GM19239 (cell line): ENCODE data around the gene RHOU.
"Not testable (repeated sequence)": the region's sequence is repeated elsewhere in the genome, so short reads cannot be mapped to it uniquely, and the experiment has no call there.

Experiments
- DNase-seq: peaks from one replicate; pipeline ENCODE4 v3.0.0; 2011; ENCODE audit warnings: low spot score; ENCODE audit not compliant: insufficient read length
- FAIRE-seq: peaks from 2 replicates; lab custom pipeline; 2011; peaks lifted over from hg19 to GRCh38; lab: Jason Lieb, UNC

Gene RHOU

DNA sequence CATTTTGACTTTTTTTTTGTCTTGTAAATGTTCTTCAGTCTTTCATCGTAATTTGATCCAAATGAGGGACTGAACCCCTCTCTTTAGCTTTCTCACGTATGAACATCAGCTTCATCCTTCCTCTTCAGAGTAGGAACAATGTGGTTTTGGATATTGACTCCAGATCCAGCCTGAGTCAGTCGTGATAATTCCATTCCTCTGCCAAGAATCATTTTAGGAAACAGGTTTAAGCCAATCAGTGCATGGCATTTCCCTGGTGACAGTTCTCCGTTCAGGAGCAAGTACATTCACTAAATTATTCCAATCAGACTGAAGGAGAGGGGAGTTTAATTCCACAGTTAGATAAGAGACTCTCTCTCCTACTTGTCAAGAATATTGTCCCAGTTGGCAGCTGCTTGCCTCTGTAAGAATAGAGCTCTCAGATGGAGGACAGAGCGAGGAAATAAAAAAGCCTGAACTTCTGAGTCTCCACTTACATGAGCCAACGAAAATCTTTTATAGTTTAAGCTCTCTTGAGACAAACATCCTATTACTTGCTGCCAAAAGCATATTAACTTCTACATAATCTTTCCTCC lies 18.6 kb downstream of the RHOU start:
- DNase-seq: no peak
- FAIRE-seq: no peak

DNA sequence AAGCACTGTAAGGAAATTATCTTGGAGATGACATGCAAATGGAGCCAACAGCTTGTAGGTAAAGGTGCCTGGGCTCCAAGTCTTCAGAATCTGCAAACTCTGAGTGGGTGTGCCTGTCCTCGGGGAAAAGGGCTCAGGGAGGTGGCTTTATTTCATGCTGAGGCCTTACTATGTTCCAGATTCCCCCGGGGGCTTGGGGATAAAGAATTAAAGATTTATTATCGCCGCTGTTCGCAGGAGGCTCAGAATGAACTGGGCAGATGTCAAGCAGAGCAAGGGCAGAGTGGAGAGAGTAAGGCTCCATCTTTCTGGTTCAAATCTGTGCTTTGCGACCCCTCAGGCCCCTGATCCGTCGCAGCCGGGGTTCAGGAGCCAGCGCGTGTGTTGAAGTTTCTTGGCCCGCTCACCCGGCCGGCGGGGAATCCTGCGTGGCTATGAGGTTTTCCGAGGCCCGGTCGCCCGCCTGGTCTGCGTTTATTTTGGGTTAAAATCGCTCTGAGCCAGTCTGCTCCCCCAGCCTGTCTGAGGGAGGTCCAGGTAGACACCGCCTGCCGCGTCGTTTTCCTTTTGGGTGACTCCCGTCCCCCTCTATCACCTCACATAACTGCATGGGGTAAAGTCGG lies 19.5 kb downstream of the RHOU start:
- no peak for FAIRE-seq
- DNase-seq: no peak

DNA sequence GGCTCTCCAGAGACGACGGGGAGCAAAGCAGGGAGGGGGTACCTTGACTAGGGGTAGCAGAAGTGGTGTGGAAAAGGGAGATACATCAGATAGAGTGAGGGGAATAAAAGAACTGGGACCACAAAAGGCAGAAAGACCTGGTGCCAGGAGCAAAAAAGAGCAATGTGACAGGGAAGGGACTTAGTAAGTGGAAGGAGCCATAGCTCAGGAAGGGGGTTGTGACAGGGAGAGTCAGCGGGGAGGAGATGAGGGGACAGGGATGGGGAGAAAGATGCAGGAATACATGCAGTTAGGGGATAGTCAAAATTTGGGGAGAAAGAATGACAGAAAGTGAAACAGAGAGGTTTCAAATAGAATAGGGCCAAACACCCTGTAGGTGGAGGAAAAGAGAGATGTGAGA lies 20.5 kb downstream of the RHOU start:
- DNase-seq (no peak), FAIRE-seq (peak; percentile 31)

DNA sequence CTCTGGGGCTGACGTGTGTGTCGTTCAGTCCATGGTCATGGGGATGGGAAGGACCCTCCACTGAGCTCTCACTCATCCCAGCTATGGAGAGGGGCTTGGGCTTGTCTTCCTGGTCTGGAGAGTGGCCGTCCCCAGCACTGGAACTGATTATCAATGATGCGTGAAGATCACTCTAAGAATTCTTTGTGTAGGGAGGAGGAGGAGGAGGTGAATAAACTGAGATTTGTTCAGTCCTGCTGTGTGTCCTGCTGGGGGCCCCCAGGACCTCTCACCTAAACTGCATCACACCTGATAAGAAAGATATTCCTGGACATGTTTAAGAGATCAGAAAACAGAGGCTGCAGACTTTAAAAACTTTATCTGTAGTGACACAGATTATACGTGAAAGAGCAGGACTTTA lies 21.2 kb downstream of the RHOU start:
- FAIRE-seq: no peak
- DNase-seq: no peak

- FAIRE-seq: peak; percentile 35
- no peak for DNase-seq
Observed at GRCh38 chr1:228758447-228758846, 23.2 kb downstream of the RHOU start.

DNA sequence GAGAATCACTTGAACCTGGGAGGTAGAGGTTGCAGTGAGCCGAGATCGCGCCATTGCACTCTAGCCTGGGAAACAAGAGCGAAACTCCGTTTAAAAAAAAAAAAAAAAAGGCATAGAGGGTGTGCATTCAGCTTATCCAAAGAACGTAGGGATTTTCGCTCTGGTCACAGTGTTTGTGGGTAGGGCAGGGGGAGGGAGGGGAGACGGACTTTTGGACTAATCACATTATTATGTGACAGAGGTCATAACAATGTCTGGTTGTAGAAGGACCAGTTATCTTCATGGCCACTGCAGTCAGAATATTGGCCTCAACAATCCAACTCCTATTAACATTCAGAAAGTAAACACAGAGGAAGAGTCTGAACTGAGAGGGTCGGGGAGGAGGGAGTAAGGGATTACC lies 25.7 kb downstream of the RHOU start:
- no peak for DNase-seq
- FAIRE-seq: no peak

DNA sequence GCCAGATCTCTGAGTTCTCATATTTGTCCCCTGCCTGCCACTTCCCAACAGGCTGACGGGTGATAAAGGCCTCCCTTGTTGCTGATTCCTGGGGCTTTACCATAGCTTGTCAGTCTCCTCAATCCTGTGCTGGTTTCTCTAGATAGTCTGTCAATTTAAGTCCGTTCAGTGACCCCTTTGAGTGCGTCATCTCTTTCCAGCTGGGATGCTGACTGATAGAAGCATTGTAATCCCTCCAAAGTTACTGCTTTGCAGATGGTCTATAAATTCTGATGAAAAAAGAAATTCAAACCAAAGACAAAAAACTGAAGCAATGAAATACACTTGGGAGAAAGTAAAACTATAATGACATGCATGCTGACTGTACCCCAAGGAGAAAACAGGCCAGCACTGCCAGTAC lies 28.3 kb downstream of the RHOU start:
- FAIRE-seq: no peak
- no peak for DNase-seq

DNA sequence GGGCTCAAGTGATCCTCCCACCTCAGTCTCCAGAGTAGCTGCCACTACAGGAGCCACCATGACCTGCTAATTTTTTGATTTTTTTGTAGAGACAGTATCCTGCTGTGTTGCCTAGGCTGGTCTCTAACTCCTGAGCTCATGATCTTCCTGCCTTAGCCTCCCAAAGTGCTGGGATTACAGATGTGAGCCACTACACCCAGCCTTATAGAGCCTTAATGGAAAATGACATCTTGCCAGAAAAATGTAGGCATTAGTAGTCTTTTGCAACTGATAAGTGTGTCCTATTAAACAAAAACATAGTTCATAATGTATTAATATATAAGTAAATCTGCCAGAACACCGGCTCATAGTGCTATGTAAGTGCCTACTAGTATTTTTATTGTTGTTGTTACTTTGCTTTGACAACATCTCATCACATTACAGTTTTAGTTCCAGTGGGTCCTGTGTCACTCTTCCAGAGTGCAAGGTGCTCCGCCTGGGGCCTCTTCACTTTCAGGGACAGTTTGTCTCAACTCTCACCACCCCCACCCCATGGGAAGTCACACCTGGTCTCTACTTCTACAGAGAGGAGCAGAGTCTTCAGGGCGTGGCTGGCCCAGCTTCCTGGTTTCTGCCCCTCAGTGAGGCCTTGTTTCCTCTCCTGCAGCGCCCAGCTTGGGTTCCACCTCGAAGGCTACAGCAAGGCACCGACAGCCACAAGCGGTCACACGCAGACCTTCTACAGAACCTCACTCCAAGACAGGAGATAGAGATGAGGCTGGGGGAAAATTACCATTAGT lies 30.1 kb downstream of the RHOU start:
- FAIRE-seq (no peak), DNase-seq (peak; percentile 28)

DNA sequence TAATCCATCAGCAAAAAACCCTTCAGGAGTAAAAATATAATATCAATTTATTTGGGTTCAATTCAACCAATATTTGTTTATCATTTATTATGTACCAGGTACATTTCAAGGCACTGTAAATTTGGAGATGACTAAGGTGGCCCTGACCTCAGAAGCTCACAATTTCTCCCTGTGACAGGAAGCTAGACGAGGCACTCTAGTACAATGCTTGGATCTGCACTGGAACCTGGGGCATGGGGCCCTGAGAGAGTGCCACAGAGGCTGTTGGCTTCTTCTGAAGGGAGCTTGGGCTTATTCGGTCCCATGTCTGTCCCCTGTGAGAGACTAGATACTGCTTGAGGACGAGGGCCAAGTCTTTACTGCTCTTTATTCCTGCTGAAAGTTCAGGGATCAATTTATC lies 31.5 kb downstream of the RHOU start:
- FAIRE-seq: no peak
- no peak for DNase-seq

DNA sequence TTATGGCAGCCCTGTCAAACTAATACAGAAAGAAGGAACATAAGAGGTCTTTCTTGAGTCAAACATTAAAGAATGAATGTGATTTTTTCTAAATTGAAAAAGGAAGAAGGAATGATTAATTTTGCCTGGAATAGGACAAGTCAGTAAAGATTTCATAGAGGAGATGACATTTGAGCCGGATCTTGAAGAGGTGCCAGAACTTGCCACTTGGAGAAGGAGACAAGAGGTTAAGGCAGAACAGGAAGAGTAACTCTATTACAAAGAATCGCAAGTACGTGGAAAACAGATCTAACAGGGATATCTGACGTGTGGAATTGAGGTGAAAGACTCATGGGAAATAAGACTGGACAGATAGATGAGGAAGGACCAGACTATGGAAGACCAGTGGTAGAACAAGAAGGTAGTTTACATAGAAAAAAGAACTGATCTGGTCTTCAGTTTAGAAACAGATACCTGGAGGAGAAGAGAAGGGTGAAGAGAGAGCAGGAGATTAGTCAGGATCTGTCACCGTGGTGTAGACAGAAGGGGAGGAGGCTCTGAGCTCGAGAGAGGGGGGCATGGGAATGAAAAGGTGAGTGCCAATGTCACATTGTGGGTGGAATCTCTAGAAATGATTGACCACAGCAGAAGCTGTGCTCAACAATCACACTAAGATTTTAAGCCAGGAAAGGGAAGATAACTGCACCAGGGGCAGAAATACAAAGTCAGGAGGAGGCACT lies 32.5 kb downstream of the RHOU start:
- FAIRE-seq (peak; percentile 21), DNase-seq (no peak)

DNA sequence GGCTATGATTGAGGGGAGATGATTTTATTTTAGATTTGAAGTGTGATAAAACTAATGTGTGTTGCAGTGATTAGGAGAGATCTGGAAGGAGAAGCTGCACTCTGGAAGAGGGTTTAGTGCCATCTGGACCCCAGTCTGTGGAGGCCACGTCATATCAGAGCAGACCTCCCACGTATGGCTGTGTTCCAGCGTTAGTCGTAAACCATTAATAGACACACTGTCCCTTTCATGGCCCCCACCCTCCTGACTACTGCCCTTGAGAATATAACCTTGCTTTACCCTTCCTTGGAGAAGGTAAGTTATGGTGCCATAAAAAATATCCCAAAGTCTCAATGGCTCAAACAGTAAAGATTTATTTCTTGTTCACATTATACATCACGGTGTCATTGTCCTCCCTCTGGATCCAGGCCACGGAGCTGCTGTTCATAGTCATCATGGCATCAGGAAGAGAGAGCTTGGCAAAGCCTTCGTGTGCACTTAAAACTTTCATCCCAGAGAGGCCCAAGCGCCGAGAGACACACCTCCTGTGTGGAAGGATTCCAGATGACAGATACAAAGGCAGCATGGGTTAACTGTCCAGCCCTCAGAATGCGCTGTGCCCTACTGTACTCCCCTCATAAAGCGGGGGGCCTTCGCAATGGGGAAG lies 33.2 kb downstream of the RHOU start:
- peak; percentile 18 for FAIRE-seq
- no peak for DNase-seq

DNA sequence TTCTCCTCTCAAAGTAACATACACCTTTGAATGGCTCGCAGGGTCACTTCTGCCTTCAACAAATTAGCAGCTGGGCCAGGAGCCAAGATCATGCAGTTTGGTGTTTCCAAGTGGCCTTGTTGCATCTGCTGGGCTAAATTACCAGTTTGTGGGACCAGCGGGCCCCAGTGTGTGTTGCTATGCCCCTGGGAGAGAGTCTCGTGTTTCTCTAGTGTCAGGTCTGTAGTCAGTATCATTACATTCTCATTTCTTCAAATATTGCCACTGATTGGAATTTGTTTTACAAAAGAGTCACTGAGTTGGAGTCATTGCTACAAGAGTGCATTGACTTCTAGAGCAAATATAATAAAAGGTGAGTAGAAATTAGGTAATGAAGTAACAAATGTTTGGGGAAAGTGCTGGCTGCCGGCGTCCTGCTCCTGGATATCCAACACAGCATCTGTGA lies 35.5 kb downstream of the RHOU start:
- FAIRE-seq (no peak), DNase-seq (no peak)

DNA sequence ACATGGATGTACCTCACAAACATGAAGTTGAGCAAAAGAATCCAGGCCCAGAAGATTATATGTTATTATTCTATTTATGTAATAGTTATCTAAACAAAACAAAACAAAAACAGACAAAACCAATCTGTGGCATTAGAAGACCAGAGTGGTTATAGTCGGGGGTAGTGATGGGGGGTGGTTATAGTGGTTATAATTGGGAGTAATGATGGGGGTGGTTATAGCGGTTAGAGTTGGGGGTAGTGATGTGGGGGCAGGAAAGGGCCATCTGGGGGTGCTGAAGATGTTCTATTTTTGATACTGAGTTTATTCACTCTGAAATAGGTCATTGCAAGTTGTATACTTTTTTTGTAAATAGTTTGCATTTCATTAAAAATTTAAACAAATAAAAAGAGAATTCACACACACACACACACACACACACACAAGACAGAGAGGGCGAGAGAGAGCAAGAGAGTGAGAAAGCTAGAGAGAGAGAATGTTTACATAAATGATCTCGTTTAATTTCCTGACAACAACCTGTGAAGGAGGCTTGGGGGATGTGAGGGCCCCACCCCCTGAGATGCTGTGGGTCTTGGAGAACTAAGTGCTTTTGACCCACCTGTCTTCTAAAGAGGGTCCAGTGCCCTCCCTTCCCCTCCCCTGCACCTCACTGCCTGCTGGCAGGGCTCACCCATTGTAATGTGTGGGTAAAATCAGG lies 37.4 kb downstream of the RHOU start:
- FAIRE-seq: no peak
- DNase-seq: no peak

- not testable (repeated sequence) for DNase-seq, FAIRE-seq
Observed at GRCh38 chr1:228775946-228776345, 40.7 kb downstream of the RHOU start.

DNA sequence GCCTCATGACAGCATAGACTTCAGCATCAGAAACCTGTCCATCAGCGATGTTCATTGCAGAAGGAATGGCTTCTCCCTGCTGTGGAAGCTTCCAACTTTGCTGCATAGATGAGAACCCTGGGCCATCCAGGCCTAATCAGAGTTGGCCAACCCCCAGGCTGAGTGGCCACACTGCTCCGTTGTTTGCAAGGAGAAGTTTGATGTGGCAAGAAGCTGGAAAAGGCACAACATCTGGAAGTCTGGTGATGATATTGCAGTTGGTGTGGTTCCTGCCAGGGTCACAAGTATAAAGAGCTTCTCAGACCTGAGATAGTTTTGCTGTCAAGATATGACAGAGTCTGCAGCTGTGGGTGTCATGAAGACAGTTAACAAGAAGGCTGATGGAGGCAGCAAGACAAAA lies 41.2 kb downstream of the RHOU start:
- DNase-seq (no peak), FAIRE-seq (no peak)

- DNase-seq (no peak), FAIRE-seq (no peak)
Observed at GRCh38 chr1:228777236-228777635, 42.0 kb downstream of the RHOU start.

DNA sequence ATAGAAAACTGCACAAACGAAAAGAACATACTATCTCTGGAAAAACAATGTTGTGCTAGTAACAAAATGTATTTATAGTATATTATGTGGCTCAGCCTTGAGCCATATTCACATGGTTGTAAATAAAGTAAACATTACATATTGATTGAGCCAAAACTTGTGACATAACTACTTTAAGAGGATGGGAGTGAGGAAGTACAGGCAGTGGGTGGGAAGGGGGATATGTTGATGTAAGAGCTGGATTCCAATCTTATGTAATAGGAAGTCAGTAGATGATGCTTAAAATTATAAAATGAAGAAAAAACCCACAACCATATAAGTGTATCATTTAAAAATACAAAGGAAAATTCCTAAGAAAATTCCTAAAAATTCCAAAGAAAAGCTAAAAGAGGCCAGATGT lies 42.7 kb downstream of the RHOU start:
- DNase-seq (no peak), FAIRE-seq (no peak)

- FAIRE-seq: no peak
Observed at GRCh38 chr1:228778466-228778865, 43.2 kb downstream of the RHOU start.

GRCh38 chr1:228778961-228779360 lies 43.7 kb downstream of the RHOU start:
- no peak for FAIRE-seq
- no peak for DNase-seq

More at GRCh38 chr1:228778466-228778865, 43.2 kb downstream of the RHOU start:
- DNase-seq: no peak
